Fibroblast of skin of left biceps (primary cell): Measurements from ENCODE around the gene SMC1B.
"Not testable (repeated sequence)": the region's sequence is repeated elsewhere in the genome, so short reads cannot be mapped to it uniquely, and the experiment has no call there.

Experiments
- DNase-seq, 2 experiments: peaks; one replicate each; pipeline ENCODE4 v3.0.0-alpha.2; 2013; ENCODE audit warnings: low read depth in 2 of 2

SMC1B gene

DNA sequence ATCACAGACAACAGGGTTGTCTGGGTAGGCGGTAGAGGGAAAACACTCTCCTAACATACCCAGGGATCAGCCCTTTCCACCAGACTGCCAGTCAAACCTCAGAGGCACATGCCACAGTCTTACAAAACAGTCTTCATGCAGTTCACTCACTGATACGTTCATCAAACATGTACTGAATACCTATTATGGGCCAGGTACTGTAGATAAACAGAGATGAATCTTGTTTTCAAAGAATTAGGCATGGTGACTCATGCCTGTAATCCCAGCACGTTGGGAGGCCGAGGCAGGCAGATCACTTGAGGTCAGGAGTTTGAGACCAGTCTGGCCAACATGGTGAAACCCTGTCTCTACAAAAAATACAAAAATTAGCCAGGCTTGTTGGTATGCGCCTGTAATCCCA is 60.6 kb downstream of the SMC1B start:
- DNase-seq: not testable (repeated sequence)

DNA sequence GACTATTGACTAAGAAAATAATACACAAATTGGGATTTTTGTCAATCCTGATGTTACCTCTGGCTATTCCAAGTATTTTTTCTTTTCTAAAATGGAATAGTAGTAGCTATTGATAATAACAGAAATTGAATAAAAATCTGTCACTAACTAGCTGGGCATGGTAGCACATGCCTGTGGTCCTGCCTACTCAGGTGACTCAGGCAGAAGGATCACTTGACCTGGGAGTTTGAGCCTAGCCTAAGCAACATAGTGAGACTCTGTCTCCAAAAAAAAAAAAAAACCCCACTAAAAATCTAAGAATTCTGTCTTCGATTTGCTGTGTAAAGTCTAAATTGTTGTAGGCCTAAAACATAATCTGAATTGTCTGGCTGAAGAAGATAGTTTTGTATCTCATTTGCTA is 61.4 kb downstream of the SMC1B start:
- no peak for DNase-seq

DNA sequence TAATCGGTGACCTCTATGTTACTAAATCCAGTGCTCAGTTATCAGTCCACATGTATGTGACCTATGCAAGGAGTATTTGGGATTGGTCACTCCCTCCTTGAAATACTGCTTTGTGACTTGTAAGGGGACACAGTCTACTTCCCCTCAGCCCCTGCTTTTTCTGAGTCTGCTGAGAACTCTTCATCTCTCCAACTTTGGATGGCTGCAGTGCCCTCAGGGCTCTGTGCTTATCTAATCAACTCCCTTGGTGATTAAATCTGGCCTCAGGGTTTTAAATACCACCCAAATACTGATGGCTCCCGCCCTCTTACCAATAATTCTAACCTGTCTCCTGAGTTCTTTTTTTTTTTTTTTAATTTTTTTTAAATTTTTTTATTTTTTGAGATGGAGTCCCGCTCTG is 63.5 kb downstream of the SMC1B start:
- no peak for DNase-seq

DNA sequence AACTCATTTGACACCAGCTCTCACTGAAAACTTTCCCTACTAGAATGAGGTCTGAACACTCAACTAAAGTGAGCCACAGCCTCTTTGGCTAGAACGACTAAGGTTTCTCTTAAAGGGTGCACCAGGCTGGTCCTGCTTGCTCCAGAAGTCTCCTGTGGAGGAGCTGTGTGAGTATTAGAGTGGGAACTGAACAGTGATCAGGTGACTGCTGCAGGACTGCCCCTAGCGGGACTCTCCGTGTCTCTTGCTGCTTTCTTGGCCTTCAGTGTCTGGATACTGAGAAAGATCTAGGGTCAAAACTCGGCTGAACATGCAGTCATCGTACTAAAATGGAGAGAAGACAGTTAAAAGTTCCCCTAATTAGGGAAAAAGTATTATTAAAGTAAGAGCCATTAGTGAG is 69.1 kb downstream of the SMC1B start:
- no peak for DNase-seq

DNA sequence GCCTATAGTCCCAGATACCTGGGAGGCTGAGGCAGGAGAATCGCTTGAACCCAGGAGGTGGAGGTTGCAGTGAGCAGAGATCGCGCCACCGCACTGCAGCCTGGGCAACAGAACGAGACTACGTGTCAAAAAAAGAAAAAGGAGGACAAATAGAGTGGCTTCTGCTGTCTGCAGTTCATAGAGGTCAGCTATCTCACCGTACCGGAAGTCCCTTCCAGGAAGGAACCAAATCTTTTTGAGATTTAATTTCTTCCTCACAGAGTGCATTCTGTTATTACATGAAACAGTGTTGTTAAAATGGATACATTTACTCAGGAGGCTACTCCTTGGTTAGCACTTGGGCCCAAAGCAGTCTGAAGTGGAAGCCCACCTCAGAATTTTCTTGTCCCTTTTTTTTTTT is 70.3 kb downstream of the SMC1B start:
- DNase-seq: no peak

DNA sequence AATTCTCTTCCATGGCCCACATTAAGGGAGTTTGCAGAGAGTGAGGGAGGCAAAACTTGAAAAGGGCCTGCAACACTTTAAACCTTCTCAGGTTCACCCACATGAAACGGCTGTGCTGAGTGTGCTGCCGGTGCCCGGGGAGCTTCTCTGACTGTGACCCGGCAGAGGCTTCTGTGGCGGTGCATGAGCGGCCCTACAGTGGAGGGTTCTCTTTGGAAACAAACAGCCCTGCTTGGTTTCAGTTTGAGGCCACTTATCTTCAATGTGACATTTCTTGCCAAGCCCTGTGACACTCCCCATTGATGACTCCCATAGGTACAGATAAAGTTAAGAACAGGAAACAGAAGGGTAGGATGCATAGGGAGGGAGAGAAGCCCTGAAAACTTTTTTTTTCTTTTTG is 71.9 kb downstream of the SMC1B start:
- no peak for DNase-seq

DNA sequence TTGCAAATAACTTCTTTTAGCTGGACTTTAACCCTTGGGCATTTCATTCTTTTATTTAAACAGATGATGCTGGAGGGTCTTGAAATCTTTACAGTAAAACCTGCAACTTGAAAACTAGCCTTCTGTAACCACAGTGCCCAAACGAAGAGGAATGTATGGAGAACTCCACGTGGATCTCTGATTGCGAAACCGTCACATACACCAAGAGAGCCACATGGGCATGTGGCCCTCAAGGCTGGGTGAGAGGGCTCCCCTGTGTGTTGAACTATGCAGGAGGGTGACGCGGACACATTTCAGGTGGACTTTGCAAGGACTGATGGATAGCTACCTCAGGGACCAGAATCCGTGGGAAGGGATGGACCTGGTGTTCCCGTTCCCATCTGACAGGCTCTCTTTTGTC is 73.1 kb downstream of the SMC1B start:
- no peak for DNase-seq

DNA sequence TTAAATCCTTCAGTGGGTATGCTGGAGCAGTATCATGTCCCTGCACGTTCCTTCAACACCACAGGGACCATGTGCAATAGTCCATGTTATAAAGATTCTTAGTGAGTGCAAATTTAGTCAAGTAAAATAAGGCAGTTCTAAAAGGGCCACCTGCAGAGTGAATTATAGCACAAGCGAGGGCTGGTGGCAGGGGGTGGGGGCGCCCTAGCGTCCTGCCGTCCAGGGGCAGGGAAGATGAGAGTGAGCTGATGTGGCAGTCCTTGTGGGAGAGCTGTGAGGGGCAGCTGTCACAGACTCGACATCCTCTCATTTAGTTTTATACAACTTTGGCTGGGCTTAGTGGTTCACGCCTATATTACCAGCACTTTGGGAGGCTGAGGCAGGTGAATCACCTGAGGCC is 74.6 kb downstream of the SMC1B start:
- DNase-seq: no peak

DNA sequence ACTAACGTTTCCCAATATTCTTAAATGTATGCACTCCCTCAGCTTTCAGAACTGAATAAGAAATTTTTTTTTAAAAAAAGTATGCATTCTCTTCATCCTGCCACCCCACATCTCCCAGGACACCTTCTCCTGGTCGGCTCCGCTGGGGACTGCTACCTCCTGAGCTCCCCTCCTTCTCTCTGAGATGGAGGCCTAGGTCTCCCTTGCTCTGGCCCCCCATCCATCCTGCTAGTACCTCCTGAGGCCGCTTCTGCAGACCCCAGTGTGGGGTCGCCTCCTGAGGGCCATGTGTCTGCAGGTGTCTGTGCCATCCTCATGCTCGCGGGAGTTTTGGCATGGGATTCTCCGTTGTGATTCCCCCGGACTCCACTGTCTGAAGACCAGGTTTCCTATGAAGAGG is 75.9 kb downstream of the SMC1B start:
- DNase-seq: no peak

DNA sequence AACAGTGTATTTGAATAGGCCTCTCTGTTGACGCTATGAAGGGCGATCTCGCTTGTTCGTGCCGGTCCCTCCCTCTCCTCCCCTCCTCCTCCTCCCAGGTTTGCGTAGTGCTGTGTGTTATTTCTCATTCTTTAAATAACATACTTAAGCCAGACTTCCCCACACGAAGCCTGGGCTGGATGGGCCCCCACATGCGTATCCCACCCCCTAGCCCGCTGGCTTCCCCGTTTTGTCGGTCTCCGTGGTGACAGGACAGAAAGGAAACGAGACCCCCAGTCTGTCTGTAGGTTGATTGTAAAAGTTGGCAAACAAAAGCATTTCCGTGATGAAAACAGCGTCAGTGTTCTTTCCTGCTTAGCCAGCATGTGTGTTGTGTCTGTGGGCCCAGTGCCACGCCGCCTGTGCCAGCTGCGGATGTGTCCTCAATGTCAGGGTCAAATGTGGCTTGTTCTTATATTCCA is 76.4 kb downstream of the SMC1B start:
- DNase-seq: no peak

DNA sequence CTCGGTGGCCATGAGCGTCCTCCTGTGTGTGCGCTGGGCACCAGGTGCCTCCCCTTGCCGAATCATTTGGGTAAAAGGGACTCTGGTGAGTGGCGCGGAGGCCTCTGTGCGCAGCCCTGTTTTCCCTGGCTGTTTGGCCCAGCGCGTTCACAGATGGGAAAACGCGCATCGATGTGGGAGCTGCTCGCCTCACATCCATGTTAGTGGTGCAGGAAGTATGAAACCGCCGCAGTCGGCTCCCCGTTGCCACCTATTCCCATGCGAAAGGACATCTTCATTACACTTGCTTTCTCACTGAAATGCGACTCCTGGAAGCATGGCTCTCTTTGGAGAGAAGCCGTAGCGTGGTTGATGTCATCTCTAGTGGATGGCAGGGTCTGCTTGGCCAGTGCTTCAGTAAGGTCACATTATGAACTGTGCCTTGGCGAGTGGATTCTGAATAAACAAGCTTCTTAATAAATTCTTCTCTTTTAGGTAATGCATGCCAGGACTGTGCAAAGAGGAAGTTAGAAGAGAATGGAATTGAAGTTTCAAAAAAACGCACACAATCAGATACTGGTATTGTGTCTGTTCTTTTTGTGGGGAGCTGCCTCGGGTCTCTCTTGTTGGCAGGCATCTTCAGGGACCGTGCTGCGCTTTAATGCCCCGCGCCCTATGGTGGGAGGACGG is 77.4 kb downstream of the SMC1B start:
- no peak for DNase-seq

DNA sequence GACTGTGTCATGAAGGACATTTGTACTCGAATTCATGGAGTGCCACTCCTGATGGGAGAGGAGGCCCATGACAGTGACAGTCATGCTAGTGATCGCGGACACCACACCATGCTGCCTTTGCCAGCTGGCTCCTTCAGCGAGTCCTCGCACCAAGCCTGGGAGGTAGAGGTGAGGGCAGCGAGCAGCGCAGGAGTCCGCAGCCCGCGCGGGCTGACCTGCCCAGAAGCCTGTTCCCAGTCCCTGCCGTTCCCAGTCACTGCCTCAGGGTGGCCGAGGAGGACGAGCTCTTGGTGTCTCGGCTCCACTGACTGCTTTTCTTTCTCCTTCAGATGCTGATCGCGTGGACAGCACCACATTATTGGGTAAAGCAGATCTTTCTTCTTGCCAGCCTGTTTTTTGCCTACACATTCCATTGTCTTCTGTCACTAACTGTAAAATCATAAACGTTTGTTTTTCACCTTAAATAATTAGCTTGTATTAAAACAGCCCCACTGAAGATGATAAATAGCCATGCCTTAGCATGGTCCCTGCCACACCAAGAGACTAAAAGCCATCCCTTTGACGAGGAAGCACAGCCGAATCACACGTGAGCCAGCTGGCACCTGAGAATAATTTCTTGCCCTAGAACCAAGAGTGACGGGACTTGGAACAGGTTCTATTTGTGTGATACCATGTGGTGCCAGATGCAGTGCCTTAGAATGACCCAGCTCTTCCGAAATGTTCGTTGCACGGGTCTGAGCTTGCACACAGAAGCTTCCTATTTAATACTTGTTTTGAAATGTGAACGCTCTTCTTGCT is 78.2 kb downstream of the SMC1B start:
- DNase-seq: no peak

DNA sequence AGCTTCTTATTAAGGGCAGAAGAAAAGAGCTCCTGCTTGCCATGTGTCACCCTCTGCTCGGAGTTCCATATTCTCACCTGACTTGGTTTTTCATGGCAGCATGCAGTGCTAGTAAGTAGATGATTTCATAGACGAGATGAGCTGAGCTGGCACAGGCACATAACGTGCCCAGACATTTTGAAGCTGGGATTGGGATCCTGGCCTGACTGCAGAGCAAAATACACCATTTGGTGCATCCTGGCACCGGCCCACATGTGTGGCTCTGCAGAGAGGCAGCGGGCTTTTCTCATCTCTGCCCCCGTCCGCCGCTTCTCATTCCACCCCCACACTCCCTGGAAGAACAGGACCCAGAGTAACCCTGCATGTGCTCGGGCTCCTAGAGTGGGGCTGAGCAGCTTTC is 78.9 kb downstream of the SMC1B start:
- no peak for DNase-seq

DNA sequence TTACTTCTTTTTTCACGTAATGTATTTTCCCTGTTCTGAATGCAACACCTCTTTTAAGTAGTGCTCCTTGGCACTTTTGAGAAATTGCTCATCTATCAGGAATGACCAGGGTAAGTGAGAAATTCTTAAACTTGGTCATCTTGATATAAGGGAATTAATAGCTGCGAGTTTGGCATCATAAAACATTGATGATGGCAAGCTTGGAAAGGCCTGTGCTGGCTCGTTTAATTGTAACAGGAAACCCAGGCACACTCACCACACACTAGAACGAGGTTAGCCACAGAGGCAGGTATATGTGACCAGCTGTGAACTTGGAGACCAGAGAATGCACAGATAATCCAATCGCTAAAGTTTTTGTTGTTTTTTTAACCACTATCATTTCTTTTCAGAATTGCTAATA is 79.3 kb downstream of the SMC1B start:
- no peak for DNase-seq

DNA sequence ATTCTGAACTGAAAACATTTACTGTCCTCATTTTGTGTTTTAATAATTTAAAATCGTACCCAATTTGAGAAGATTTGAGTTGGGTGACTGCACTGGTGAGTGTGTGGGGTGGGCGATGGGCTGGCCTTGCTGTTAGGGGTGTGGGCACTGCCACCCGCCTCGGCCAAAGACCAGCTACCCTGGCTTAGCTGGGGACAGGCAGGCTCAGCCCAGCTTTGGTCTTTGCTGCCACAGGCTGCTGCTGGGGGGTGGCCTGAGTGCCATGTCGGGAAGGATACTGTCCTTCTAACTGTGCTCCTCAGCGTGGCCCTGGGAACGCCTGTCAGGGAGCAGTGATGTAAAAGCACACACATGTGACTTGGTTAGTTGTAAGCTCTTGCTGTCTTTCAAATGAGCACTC is 81.4 kb downstream of the SMC1B start:
- DNase-seq: no peak

DNA sequence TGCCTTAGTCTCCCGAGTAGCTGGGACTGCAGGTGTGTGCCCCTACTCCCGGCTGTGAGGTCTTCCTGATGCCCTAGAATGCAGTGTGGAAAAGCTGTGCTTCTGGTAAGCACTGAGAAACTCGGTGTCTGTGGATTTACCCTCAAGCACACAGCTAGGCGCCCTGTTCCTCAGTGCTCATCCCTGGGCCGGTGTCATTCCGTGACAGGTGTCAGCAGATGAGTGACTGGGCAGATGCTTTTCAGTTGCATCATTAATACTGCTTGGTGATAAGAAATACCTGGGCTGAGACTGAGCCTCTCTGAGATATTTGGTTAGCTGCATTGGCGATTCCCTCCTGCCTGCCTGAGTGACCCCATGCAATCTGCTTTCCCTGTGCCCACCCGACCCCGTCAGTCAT is 81.9 kb downstream of the SMC1B start:
- no peak for DNase-seq

DNA sequence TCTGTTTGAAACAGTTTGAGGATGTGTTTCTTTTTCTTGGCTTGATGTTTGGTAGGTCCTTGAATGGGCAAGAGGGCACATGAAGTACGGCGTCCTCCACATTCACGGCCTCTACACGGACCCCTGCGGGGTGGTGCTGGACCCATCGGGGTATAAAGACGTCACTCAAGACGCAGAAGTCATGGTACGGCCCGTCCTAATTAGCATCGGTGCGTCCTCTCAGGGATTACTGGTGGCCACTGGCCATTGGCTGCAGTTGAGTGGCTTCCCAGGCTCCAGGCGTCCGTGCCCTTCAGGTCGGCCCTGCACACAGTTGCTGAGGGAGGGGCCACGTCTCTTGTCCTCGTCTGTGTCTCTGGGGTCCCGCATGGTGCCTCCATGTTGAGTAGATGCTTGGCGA is 82.9 kb downstream of the SMC1B start:
- no peak for DNase-seq

DNA sequence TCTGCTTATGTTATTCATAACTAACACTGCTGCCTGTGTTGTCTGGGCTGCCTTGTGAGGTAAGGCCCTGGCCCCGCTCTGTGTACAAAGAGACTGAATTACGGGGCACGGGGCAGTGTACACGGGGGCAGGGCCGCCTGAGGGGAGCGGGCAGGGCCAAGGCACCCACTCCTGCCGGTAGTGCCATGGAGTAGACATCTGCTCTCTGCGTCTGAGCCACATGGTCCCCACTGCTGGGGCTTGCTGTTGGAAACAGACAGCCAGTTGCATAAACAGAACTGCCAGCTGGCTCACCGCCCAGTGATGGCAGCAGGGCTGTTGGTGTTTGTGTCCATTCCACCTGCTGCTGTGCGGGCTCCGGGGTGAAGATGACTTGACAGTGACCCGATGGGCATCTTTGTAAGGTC is 83.9 kb downstream of the SMC1B start:
- DNase-seq: no peak

DNA sequence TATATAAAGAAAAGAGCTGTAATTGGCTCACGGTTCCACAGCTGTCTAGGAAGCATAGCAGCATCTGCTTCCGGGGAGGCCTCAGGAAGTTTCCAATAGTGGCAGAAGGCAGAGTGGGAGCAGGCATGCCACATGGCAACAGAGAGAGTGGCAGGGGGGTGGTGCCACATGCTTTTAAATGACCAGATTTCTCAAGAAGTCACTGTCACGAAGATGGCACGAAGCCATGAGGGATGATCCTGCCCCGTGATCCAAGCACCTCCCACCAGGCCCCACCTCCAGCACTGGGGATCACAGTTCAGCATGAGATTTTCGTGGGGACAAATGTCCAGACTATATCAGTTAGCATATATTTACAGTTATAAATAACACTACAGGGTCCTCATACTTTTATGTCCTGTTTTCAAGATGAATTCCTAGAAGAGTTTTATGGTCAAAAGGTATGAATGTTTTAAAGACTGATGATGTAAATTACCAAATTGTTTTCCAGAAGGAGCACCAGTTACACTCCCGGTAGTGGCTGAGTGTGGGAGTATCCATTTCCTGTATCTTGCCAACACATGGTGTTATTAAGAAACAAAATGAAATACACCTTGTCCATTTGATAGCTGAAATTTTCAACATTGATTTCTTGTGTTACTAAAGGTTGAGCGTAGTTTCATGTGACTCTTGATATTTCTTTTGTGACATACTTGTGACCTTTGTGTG is 84.4 kb downstream of the SMC1B start:
- DNase-seq: no peak

DNA sequence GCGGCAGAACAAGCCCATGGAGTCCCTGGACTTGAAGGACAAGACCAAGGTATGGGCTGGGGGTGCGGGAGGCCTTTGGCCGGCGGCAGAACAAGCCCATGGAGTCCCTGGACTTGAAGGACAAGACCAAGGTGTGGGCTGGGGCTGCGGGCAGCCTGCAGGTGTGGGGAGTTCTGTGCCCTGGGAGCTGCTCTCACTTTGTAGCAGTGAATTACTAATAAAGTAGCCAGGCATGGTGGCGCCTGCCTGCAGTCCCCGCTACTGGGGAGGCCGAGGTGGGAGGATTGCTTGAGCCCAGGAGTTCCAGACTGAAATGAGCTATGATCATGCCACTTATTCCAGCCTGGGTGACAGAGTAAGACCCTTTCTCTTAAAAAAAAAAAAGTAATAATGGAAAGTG is 85.1 kb downstream of the SMC1B start:
- DNase-seq: not testable (repeated sequence)

DNA sequence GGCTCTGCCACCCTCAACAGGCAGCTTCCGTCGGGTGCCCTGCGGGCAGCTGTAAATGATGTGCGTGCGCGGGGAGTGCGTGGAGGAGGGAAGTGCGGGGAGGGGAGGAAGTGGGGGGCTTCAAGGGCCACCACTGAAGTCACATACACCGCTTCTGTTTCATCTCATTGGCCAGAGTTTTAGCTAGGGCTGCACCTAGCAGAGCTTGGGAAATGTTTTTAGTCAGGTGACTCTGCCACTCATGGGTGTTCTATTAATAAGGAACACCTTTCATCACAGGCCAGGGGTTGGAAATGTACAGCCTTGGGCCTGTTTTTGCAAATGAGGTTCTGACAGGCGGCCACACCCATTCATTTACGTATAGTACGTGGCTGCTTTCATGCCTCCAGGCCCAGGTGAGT is 89.1 kb downstream of the SMC1B start:
- DNase-seq: no peak

DNA sequence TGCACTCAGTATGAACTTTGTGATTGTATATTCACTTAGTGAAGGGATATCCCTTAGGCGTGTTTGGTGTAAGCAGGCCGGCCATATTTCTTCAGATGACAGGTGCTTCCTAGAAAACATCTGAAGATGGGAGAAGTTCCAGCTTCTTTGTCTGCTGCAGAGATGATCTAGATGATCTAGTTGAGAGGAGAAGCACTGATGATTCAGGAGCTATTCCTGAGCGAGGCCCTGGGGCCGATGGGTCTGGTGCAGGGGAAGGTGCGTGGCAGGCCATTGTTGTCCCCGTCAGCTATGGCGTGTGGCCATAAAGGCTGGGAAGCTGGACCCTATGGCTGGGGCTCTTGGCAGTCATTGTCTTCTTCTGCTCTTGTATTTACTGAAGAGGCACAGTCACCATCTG is 89.7 kb downstream of the SMC1B start:
- DNase-seq: no peak
